ENCODE measurements around the gene TMEM167B. TPM values are rescaled to one million over a fixed set of nuclear protein-coding genes. Genes with fewer than 3 reads are reported as not detected.

Gene TMEM167B
- total RNA-seq, 1 experiment from 2014 or later, result 21.4 TPM

DNA sequence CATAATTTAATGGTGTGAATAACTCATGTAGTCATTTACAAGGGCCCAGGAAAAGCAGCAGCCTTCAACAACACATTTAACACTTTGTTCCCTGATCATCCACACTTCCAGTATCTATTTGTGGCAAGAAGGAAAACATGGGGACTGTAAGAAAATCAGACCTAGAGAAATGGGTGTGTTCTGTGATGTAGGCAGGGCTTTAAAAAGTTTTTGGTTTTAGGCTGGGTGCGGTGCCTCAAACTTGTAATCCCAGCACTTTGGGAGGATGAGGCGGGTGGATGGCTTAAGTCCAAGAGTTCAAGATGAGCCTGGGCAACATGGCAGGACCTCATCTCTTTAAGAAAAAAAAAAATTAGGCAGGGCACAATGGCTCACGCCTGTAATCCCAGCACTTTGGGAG, 34.5 kb upstream of the TMEM167B start:
- H3K27me3 ChIP-seq (ENCODE audit: insufficient read depth, low read length), result no peaks in the 10 kb centered on the region
- no peaks in the 10 kb centered on the region for H3K4me1 ChIP-seq (ENCODE audit: control insufficient read depth in 1 of 2, insufficient read depth in 2 of 2, low read length in 2 of 2)
- no peaks in the 10 kb centered on the region for H4K20me1 ChIP-seq (ENCODE audit: insufficient read depth)
- no peak overlapping the region for H2AFZ ChIP-seq (ENCODE audit: low read depth, low read length, poor library complexity, severe bottlenecking)
- TF ChIP-seq ATF3 (IDR thresholded peaks at IDR 0.05) (no peak), TCF7L2 (IDR thresholded peaks at IDR 0.05; ENCODE audit: borderline replicate concordance, extremely low read depth, insufficient read depth, insufficient read length) (no peak), POLR2A (IDR thresholded peaks at IDR 0.05; ENCODE audit: borderline replicate concordance, extremely low read depth, insufficient read depth, insufficient read length) (no peak), JUND (IDR thresholded peaks at IDR 0.05) (no peak), SP1 (IDR thresholded peaks at IDR 0.05; ENCODE audit: low read depth) (no peak), EZH2 (IDR thresholded peaks at IDR 0.05) (no peak), CEBPB (IDR thresholded peaks at IDR 0.05; ENCODE audit: low read depth) (no peak), ZNF274 (IDR thresholded peaks at IDR 0.05; ENCODE audit: low read depth, low read length) (no peak), YY1 (IDR thresholded peaks at IDR 0.05; ENCODE audit: extremely low read depth, insufficient replicate concordance, low read depth, low read length) (no peak), FOSL1 (IDR thresholded peaks at IDR 0.05; ENCODE audit: low read depth) (no peak), SRF (IDR thresholded peaks at IDR 0.05; ENCODE audit: low read depth) (no peak), SIN3A (IDR thresholded peaks at IDR 0.05; ENCODE audit: low read depth) (no peak), CBX3 (IDR thresholded peaks at IDR 0.05; ENCODE audit: low read depth) (no peak), EZH2phosphoT487 (IDR thresholded peaks at IDR 0.05; ENCODE audit: borderline replicate concordance) (no peak), ZFX (IDR thresholded peaks at IDR 0.05) (no peak), POLR2AphosphoS5 (IDR thresholded peaks at IDR 0.05; ENCODE audit: low read depth, low read length) (no peak)
- TF ChIP-seq, protein P1, sequence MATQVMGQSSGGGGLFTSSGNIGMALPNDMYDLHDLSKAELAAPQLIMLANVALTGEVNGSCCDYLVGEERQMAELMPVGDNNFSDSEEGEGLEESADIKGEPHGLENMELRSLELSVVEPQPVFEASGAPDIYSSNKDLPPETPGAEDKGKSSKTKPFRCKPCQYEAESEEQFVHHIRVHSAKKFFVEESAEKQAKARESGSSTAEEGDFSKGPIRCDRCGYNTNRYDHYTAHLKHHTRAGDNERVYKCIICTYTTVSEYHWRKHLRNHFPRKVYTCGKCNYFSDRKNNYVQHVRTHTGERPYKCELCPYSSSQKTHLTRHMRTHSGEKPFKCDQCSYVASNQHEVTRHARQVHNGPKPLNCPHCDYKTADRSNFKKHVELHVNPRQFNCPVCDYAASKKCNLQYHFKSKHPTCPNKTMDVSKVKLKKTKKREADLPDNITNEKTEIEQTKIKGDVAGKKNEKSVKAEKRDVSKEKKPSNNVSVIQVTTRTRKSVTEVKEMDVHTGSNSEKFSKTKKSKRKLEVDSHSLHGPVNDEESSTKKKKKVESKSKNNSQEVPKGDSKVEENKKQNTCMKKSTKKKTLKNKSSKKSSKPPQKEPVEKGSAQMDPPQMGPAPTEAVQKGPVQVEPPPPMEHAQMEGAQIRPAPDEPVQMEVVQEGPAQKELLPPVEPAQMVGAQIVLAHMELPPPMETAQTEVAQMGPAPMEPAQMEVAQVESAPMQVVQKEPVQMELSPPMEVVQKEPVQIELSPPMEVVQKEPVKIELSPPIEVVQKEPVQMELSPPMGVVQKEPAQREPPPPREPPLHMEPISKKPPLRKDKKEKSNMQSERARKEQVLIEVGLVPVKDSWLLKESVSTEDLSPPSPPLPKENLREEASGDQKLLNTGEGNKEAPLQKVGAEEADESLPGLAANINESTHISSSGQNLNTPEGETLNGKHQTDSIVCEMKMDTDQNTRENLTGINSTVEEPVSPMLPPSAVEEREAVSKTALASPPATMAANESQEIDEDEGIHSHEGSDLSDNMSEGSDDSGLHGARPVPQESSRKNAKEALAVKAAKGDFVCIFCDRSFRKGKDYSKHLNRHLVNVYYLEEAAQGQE (IDR thresholded peaks at IDR 0.05; ENCODE audit: low read depth), result no peak
- TF ChIP-seq, protein P2, sequence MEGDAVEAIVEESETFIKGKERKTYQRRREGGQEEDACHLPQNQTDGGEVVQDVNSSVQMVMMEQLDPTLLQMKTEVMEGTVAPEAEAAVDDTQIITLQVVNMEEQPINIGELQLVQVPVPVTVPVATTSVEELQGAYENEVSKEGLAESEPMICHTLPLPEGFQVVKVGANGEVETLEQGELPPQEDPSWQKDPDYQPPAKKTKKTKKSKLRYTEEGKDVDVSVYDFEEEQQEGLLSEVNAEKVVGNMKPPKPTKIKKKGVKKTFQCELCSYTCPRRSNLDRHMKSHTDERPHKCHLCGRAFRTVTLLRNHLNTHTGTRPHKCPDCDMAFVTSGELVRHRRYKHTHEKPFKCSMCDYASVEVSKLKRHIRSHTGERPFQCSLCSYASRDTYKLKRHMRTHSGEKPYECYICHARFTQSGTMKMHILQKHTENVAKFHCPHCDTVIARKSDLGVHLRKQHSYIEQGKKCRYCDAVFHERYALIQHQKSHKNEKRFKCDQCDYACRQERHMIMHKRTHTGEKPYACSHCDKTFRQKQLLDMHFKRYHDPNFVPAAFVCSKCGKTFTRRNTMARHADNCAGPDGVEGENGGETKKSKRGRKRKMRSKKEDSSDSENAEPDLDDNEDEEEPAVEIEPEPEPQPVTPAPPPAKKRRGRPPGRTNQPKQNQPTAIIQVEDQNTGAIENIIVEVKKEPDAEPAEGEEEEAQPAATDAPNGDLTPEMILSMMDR (IDR thresholded peaks at IDR 0.05 in 2 of 3, conservative IDR thresholded peaks at IDR 0.05 in 1 of 3; ENCODE audit: borderline replicate concordance in 1 of 3, insufficient read depth in 1 of 3, low read depth in 2 of 3, low read length in 2 of 3), result no peak
- H3K9ac ChIP-seq (ENCODE audit: low read length), result no peak overlapping the region
- intact Hi-C loops (cut with micrococcal nuclease), result no loop called here
- no peak for ATAC-seq
- H3K9me3 ChIP-seq (ENCODE audit: control insufficient read depth in 1 of 2, insufficient read depth in 1 of 2, low read depth in 1 of 2, low read length in 2 of 2), result no peaks in the 10 kb centered on the region
- H3K79me2 ChIP-seq (ENCODE audit: insufficient read depth, low read length), result no peaks in the 10 kb centered on the region
- no peak overlapping the region for H3K4me2 ChIP-seq (ENCODE audit: low read length)
- H3K36me3 ChIP-seq (ENCODE audit: control insufficient read depth in 1 of 2, insufficient read depth in 2 of 2, low read length in 2 of 2), result no peaks in the 10 kb centered on the region
- H3K9me2 ChIP-seq (ENCODE audit: insufficient read depth), result no peaks in the 10 kb centered on the region
- no peak overlapping the region for H3K4me3 ChIP-seq (replicated peaks in 1 of 2; ENCODE audit: low read depth in 1 of 2, low read length in 2 of 2)
- no TSS peak for BruUV-seq (replicated peaks)
- ChIA-PET POLR2A (no interaction called here), CTCF (no interaction called here), RAD21 (ENCODE audit: low non-redundant PET in 1 of 2, low total read pairs in 2 of 2, uncharacterized antibody in 2 of 2, unreplicated experiment in 2 of 2) (no interaction called here)
- no peak for DNase-seq (ENCODE audit: low read depth, low spot score)
- H3K27ac ChIP-seq (ENCODE audit: low read depth, low read length), result no peak overlapping the region
